Measurements from ENCODE around the gene MMS19.
A peak's percentile ranks its signal among the peaks of the same experiment; 100 is the strongest.
"Not testable (repeated sequence)": the region's sequence is repeated elsewhere in the genome, so short reads cannot be mapped to it uniquely, and the experiment has no call there.

The MMS19 gene

GRCh38 chr10:97425964-97426775, 72.1 kb downstream of the MMS19 start, which contains the start of gene PGAM1:
Gene PGAM1, plus strand, starts transcription at chr10:97426191. Its CDS starts 117 bp downstream, at chr10:97426308.
- peaks cover 39% of the 10 kb centered on the region for H3K36me3 ChIP-seq
- no peaks in the 10 kb centered on the region for H3K27me3 ChIP-seq

GRCh38 chr10:97423757-97424098, 74.5 kb downstream of the MMS19 start:
- not testable (repeated sequence) for H3K4me3 ChIP-seq (ENCODE audit: low read depth, low read length); H3K27me3 ChIP-seq; H3K9me3 ChIP-seq; DNase-seq; H3K4me1 ChIP-seq
- H3K36me3 ChIP-seq = peaks cover 17% of the 10 kb centered on the region

More at GRCh38 chr10:97425964-97426775, 72.1 kb downstream of the MMS19 start, which contains the start of gene PGAM1:
- no peaks in the 10 kb centered on the region for H3K9me3 ChIP-seq
- H3K4me1 ChIP-seq = peaks cover 6% of the 10 kb centered on the region
- peak within 1 kb of the TSS; percentile 95 for H3K4me3 ChIP-seq (ENCODE audit: low read depth, low read length)
- DNase-seq = peak; percentile 94
- peak; percentile 60 for TF ChIP-seq CTCF (IDR thresholded peaks at IDR 0.05; ENCODE audit: low read depth, low read length)

GRCh38 chr10:97416565-97416964, 81.7 kb downstream of the MMS19 start:
- H3K4me3 ChIP-seq (ENCODE audit: low read depth, low read length) = no peak overlapping the region
- DNase-seq = no peak
- no peaks in the 10 kb centered on the region for H3K27me3 ChIP-seq
- H3K4me1 ChIP-seq = no peaks in the 10 kb centered on the region
- no peaks in the 10 kb centered on the region for H3K9me3 ChIP-seq
- TF ChIP-seq CTCF (IDR thresholded peaks at IDR 0.05; ENCODE audit: low read depth, low read length) = no peak
- no peaks in the 10 kb centered on the region for H3K36me3 ChIP-seq

- DNase-seq = no peak
These were observed 85.3 kb downstream of the MMS19 start for GRCh38 chr10:97412891-97413304.

GRCh38 chr10:97411406-97411805, 86.8 kb downstream of the MMS19 start:
- DNase-seq = no peak
- Histone ChIP-seq H3K4me1 (no peaks in the 10 kb centered on the region), H3K36me3 (no peaks in the 10 kb centered on the region)

More at GRCh38 chr10:97412891-97413304, 85.3 kb downstream of the MMS19 start:
- TF ChIP-seq CTCF (IDR thresholded peaks at IDR 0.05; ENCODE audit: low read depth, low read length) = no peak
- H3K36me3 ChIP-seq = no peaks in the 10 kb centered on the region
- H3K4me3 ChIP-seq (ENCODE audit: low read depth, low read length) = no peak overlapping the region
- H3K27me3 ChIP-seq = no peaks in the 10 kb centered on the region
- H3K4me1 ChIP-seq = no peaks in the 10 kb centered on the region
- H3K9me3 ChIP-seq = no peaks in the 10 kb centered on the region

GRCh38 chr10:97408496-97408992, 89.7 kb downstream of the MMS19 start:
- no peaks in the 10 kb centered on the region for H3K9me3 ChIP-seq
- no peak for DNase-seq
- TF ChIP-seq CTCF (IDR thresholded peaks at IDR 0.05; ENCODE audit: low read depth, low read length) = no peak
- H3K36me3 ChIP-seq = no peaks in the 10 kb centered on the region
- no peaks in the 10 kb centered on the region for H3K4me1 ChIP-seq
- no peak overlapping the region for H3K4me3 ChIP-seq (ENCODE audit: low read depth, low read length)
- no peaks in the 10 kb centered on the region for H3K27me3 ChIP-seq

More at GRCh38 chr10:97411406-97411805, 86.8 kb downstream of the MMS19 start:
- no peaks in the 10 kb centered on the region for H3K9me3 ChIP-seq
- no peak for TF ChIP-seq CTCF (IDR thresholded peaks at IDR 0.05; ENCODE audit: low read depth, low read length)
- no peak overlapping the region for H3K4me3 ChIP-seq (ENCODE audit: low read depth, low read length)
- H3K27me3 ChIP-seq = no peaks in the 10 kb centered on the region
